Measurements from ENCODE around the gene SLC4A7.

DNA sequence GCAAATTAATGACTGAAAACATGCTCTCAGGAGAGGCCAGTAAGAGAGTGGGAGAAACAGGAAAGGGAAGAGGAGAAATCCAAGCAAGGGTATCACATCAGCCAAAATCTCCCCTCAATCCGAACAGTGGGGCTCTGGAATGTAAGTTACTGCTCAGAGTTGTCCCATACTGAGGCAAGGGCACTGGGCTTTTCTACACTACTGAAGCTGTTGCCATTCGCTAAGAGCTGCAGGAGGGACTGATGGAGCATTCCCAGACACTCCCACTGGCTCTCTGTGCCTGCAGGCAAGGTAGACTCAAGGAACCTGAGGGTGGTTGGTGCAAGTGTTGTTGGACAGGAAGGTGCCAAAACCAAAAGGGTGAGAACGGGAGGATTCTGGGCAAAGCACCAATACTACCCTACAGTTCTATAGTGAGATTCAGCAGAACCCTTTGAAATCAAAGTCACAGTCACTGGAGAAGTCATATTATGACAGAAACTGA is 161.1 kb downstream of the SLC4A7 start:
- TF ChIP-seq ATF7 (IDR thresholded peaks at IDR 0.05; ENCODE audit: low read depth) (no peak), EED (IDR thresholded peaks at IDR 0.05; ENCODE audit: low read depth) (no peak), ZNF274 (IDR thresholded peaks at IDR 0.05; ENCODE audit: insufficient read depth, insufficient read length) (no peak), RFX5 (IDR thresholded peaks at IDR 0.05; ENCODE audit: low read depth, low read length) (no peak), POLR2AphosphoS5 (IDR thresholded peaks at IDR 0.05; ENCODE audit: low read length) (no peak), TAF1 (IDR thresholded peaks at IDR 0.05; ENCODE audit: borderline replicate concordance, low read depth, low read length) (no peak), CHD2 (IDR thresholded peaks at IDR 0.05; ENCODE audit: borderline replicate concordance, low read depth, low read length) (no peak), POLR2A (IDR thresholded peaks at IDR 0.05; ENCODE audit: low read depth, low read length) (no peak), EP300 (IDR thresholded peaks at IDR 0.05; ENCODE audit: borderline replicate concordance in 1 of 2, control insufficient read depth in 1 of 2, low read depth in 2 of 2, low read length in 2 of 2) (no peak), BCL11A (IDR thresholded peaks at IDR 0.05; ENCODE audit: low read depth, low read length) (no peak)
- TF ChIP-seq, protein P1, sequence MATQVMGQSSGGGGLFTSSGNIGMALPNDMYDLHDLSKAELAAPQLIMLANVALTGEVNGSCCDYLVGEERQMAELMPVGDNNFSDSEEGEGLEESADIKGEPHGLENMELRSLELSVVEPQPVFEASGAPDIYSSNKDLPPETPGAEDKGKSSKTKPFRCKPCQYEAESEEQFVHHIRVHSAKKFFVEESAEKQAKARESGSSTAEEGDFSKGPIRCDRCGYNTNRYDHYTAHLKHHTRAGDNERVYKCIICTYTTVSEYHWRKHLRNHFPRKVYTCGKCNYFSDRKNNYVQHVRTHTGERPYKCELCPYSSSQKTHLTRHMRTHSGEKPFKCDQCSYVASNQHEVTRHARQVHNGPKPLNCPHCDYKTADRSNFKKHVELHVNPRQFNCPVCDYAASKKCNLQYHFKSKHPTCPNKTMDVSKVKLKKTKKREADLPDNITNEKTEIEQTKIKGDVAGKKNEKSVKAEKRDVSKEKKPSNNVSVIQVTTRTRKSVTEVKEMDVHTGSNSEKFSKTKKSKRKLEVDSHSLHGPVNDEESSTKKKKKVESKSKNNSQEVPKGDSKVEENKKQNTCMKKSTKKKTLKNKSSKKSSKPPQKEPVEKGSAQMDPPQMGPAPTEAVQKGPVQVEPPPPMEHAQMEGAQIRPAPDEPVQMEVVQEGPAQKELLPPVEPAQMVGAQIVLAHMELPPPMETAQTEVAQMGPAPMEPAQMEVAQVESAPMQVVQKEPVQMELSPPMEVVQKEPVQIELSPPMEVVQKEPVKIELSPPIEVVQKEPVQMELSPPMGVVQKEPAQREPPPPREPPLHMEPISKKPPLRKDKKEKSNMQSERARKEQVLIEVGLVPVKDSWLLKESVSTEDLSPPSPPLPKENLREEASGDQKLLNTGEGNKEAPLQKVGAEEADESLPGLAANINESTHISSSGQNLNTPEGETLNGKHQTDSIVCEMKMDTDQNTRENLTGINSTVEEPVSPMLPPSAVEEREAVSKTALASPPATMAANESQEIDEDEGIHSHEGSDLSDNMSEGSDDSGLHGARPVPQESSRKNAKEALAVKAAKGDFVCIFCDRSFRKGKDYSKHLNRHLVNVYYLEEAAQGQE (IDR thresholded peaks at IDR 0.05; ENCODE audit: low read depth, low read length) = no peak
- TF ChIP-seq, protein P2, sequence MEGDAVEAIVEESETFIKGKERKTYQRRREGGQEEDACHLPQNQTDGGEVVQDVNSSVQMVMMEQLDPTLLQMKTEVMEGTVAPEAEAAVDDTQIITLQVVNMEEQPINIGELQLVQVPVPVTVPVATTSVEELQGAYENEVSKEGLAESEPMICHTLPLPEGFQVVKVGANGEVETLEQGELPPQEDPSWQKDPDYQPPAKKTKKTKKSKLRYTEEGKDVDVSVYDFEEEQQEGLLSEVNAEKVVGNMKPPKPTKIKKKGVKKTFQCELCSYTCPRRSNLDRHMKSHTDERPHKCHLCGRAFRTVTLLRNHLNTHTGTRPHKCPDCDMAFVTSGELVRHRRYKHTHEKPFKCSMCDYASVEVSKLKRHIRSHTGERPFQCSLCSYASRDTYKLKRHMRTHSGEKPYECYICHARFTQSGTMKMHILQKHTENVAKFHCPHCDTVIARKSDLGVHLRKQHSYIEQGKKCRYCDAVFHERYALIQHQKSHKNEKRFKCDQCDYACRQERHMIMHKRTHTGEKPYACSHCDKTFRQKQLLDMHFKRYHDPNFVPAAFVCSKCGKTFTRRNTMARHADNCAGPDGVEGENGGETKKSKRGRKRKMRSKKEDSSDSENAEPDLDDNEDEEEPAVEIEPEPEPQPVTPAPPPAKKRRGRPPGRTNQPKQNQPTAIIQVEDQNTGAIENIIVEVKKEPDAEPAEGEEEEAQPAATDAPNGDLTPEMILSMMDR (IDR thresholded peaks at IDR 0.05 in 2 of 3, conservative IDR thresholded peaks at IDR 0.05 in 1 of 3; ENCODE audit: control insufficient read depth in 2 of 3, extremely low read depth in 1 of 3, insufficient read depth in 1 of 3, low read depth in 3 of 3, low read length in 3 of 3) = no peak
- TF ChIP-seq, protein P3, sequence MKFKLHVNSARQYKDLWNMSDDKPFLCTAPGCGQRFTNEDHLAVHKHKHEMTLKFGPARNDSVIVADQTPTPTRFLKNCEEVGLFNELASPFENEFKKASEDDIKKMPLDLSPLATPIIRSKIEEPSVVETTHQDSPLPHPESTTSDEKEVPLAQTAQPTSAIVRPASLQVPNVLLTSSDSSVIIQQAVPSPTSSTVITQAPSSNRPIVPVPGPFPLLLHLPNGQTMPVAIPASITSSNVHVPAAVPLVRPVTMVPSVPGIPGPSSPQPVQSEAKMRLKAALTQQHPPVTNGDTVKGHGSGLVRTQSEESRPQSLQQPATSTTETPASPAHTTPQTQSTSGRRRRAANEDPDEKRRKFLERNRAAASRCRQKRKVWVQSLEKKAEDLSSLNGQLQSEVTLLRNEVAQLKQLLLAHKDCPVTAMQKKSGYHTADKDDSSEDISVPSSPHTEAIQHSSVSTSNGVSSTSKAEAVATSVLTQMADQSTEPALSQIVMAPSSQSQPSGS (IDR thresholded peaks at IDR 0.05; ENCODE audit: low read length) = no peak

Measured in GM12878 (cell line).